ENCODE measurements around the gene HOXB6. TPM values are rescaled to one million over a fixed set of nuclear protein-coding genes. Genes with fewer than 3 reads are reported as not detected.

HOXB6 gene
- polyA plus RNA-seq, 1 experiment = not detected

GRCh38 chr17:48559122-48559839 lies 45.5 kb downstream of the HOXB6 start:
- CTCF ChIA-PET = interaction anchor here (0.7 kb wide), 1 partner anchor 279 kb away, joined by 3 read pairs; no protein-coding TSS in a partner anchor
- Histone ChIP-seq H3K4me3 (ENCODE audit: low read depth, low read length) (no peak overlapping the region), H3K36me3 (ENCODE audit: control insufficient read depth, insufficient read depth, low read length) (no peaks in the 10 kb centered on the region), H3K27me3 (ENCODE audit: control insufficient read depth, insufficient read depth, low read length) (peaks cover 49% of the 10 kb centered on the region)
- TF ChIP-seq, protein P1, sequence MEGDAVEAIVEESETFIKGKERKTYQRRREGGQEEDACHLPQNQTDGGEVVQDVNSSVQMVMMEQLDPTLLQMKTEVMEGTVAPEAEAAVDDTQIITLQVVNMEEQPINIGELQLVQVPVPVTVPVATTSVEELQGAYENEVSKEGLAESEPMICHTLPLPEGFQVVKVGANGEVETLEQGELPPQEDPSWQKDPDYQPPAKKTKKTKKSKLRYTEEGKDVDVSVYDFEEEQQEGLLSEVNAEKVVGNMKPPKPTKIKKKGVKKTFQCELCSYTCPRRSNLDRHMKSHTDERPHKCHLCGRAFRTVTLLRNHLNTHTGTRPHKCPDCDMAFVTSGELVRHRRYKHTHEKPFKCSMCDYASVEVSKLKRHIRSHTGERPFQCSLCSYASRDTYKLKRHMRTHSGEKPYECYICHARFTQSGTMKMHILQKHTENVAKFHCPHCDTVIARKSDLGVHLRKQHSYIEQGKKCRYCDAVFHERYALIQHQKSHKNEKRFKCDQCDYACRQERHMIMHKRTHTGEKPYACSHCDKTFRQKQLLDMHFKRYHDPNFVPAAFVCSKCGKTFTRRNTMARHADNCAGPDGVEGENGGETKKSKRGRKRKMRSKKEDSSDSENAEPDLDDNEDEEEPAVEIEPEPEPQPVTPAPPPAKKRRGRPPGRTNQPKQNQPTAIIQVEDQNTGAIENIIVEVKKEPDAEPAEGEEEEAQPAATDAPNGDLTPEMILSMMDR (IDR thresholded peaks at IDR 0.05; ENCODE audit: insufficient read depth, low read depth, low read length) = no peak
- POLR2A ChIA-PET = no interaction called here
- DNase-seq (ENCODE audit: low read depth) = no peak

DNA sequence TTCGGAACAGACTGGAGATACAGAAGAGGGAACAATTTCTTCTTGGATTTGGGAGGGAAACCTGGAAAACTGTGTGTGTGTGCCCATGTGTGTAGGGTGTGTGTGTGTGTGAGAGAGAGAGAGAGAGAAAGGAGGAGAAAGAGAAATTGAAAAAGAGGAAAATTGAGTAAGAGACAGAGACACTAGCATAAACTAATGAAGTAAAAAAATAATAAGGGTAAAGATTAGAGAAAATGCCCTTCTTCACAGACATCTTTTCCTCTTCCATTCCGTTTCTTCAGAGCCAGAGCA lies 46.0 kb downstream of the HOXB6 start:
- no peaks in the 10 kb centered on the region for H3K36me3 ChIP-seq (ENCODE audit: control insufficient read depth, insufficient read depth, low read length)
- TF ChIP-seq, protein P1 (IDR thresholded peaks at IDR 0.05; ENCODE audit: insufficient read depth, low read depth, low read length) = no peak
- no peak for DNase-seq (ENCODE audit: low read depth)
- no peak overlapping the region for H3K4me3 ChIP-seq (ENCODE audit: low read depth, low read length)
- CTCF ChIA-PET = interaction anchor here (0.7 kb wide), 1 partner anchor 278 kb away, joined by 3 read pairs; no protein-coding TSS in a partner anchor
- peaks cover 49% of the 10 kb centered on the region for H3K27me3 ChIP-seq (ENCODE audit: control insufficient read depth, insufficient read depth, low read length)
- POLR2A ChIA-PET = no interaction called here

GRCh38 chr17:48558057-48558830 lies 46.5 kb downstream of the HOXB6 start:
- no peak for DNase-seq (ENCODE audit: low read depth)
- CTCF ChIA-PET = no interaction called here
- no peak overlapping the region for H3K4me3 ChIP-seq (ENCODE audit: low read depth, low read length)
- POLR2A ChIA-PET = no interaction called here
- TF ChIP-seq, protein P1 (IDR thresholded peaks at IDR 0.05; ENCODE audit: insufficient read depth, low read depth, low read length) = no peak
- H3K36me3 ChIP-seq (ENCODE audit: control insufficient read depth, insufficient read depth, low read length) = no peaks in the 10 kb centered on the region
- H3K27me3 ChIP-seq (ENCODE audit: control insufficient read depth, insufficient read depth, low read length) = peaks cover 44% of the 10 kb centered on the region

DNA sequence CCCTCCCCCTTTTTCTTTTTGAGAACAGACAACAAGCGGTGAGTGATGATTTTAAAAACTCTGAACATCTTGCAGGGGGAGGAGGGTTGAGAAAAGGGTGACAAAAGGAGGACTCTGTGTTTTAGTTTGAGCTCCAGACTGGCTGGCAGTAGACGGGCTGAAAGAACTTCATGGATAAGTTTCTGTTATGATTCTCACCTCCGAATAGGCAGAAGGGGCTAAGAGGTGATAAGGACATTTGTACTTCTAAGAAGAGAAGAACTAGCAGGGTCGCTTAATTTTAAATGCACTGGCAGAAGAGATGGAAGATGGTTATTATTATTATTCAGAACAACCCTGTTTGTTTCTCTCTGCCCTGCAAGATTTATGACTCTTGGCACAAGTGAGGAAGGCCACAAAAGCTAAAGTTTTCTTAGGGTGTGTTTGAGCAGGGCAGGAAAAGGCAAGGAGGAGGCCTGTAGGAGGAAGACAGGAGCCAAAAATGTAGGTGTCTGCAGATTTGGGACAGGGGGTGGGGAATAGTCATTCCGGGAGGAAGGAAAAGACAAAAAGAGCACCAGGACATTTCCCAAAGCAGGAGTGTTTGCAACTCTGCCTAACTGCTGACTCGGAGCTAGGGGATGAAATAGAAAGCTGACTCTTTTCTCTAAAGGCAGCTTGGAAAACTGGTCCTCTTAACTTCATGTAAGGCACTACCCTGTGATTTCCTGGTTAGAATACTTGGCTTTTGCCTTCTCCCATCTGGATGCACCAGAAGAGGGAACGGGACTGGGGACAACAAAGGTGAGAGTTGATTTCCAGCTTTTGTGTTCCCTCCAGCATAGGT lies 48.0 kb downstream of the HOXB6 start:
- Histone ChIP-seq H3K36me3 (ENCODE audit: control insufficient read depth, insufficient read depth, low read length) (no peaks in the 10 kb centered on the region), H3K4me3 (ENCODE audit: low read depth, low read length) (no peak overlapping the region), H3K27me3 (ENCODE audit: control insufficient read depth, insufficient read depth, low read length) (peaks cover 43% of the 10 kb centered on the region)
- TF ChIP-seq, protein P1 (IDR thresholded peaks at IDR 0.05; ENCODE audit: insufficient read depth, low read depth, low read length) = no peak
- ChIA-PET CTCF (no interaction called here), POLR2A (no interaction called here)
- DNase-seq (ENCODE audit: low read depth) = no peak

- POLR2A ChIA-PET = no interaction called here
- DNase-seq (ENCODE audit: low read depth) = no peak
- CTCF ChIA-PET = no interaction called here
- no peaks in the 10 kb centered on the region for H3K36me3 ChIP-seq (ENCODE audit: control insufficient read depth, insufficient read depth, low read length)
- no peak overlapping the region for H3K4me3 ChIP-seq (ENCODE audit: low read depth, low read length)
- peaks cover 40% of the 10 kb centered on the region for H3K27me3 ChIP-seq (ENCODE audit: control insufficient read depth, insufficient read depth, low read length)
- TF ChIP-seq, protein P1 (IDR thresholded peaks at IDR 0.05; ENCODE audit: insufficient read depth, low read depth, low read length) = no peak
Observed at GRCh38 chr17:48556229-48556575, 48.6 kb downstream of the HOXB6 start.

All from BJ (cell line).